KBM-7 (cell line): ENCODE results near the gene ECI2.
"Not testable (repeated sequence)": the region's sequence is repeated elsewhere in the genome, so short reads cannot be mapped to it uniquely, and the experiment has no call there.

Source experiments
- DNase-seq: peaks from one replicate; pipeline ENCODE4 v3.0.0-alpha.2; 2015
- in situ Hi-C: fragments of 300-500 bp; cut with MboI; formaldehyde crosslinking; loops from 2 replicates; pipeline ENCODE4 v1.14.3; 2020; ENCODE audit warnings: low sequenced_read_pairs, low pct_unique_long_range_greater_than_20kb, mixed read lengths

Gene ECI2

GRCh38 chr6:4153514-4153985 is 18.2 kb upstream of the ECI2 start:
- DNase-seq: no peak
- in situ Hi-C loops: no loop called here

DNA sequence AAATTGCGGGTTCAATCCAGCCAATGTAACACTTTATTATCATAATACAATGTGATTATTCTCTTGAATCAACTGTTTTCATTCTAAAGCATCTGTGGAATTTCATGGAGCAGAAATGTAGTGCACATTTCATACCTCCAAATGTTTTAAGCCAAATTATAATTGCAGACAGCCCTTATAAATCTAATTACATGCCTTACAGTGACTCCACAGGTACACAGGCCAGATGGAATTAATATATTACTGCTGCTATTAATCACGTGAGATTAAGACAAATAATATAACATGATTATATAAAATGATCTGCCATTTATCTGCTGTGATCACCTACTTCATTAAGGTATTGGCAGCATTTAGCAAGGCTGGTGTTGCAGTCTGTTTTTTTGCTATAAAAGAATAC is 9.7 kb upstream of the ECI2 start:
- DNase-seq: no peak
- in situ Hi-C loops: no loop called here

DNA sequence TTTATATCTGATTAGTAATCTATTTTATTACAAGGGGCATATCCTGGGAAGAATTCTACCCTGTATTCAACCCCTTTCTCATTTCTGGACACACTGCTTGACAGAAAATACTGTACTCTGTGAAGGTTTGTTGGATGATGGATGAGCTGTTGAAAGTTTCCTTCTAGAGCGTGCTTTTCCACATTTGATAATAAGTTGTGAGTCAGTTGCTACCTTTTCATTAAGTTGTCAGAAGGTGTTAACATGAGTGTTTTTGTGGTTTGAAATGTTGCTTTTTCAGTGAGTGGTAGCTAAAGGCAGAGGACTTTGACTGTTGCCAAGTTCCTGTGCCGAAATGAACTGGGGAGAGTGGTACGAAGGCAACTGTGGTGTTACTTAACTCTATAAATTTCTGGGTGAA is 3.9 kb upstream of the ECI2 start:
- in situ Hi-C loops: no loop called here
- DNase-seq: no peak

DNA sequence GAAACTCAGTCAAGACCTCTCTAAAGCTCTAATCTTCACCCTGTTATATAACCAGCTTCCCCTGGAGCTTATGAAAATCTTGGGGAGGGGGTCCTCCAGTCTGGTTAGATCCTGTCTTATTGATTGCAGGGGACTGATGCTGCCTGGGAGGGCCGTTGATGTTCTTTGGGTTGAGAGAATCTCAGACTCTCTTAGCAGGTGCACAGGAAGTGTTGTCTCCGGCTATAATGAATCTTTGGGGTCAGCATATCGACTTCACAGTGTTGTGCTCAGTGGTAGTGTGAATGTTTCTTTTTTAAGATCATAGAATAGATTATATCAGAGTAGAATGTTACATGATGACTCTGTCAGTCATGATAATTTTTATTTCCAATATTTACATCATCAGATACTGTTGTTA is 2.8 kb upstream of the ECI2 start:
- DNase-seq: no peak
- in situ Hi-C loops: no loop called here

DNA sequence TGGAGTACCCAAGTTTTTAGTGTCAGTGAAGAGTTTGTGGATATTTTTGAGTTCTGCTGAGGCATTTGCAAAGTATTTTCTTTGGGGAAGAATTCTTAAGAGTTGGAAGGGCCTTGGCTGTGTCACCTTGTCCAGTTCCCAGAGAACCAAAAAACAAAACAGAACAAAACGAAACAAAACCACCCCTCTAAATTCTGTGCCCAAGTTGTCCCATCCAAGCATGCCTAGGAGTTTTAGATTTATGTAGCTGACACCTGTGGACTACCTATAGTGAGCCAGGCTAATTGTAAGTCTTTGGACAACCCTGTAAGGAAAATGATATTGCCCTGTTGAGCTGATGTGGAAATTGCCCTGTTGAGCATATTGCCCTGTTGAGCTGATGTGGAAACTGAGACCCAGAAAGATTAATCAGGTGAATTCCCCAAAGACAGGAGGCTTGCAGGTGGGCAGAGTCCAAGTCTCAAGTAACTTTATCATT is 1.0 kb upstream of the ECI2 start:
- in situ Hi-C loops: no loop called here
- no peak for DNase-seq

GRCh38 chr6:4135665-4136353 is 434 bp upstream of the ECI2 start:
- in situ Hi-C loops: no loop called here
- DNase-seq: peak; percentile 79

- peak; percentile 41 for DNase-seq
- in situ Hi-C loops: no loop called here
Measured at GRCh38 chr6:4133941-4134838, 1.2 kb downstream of the ECI2 start.

DNA sequence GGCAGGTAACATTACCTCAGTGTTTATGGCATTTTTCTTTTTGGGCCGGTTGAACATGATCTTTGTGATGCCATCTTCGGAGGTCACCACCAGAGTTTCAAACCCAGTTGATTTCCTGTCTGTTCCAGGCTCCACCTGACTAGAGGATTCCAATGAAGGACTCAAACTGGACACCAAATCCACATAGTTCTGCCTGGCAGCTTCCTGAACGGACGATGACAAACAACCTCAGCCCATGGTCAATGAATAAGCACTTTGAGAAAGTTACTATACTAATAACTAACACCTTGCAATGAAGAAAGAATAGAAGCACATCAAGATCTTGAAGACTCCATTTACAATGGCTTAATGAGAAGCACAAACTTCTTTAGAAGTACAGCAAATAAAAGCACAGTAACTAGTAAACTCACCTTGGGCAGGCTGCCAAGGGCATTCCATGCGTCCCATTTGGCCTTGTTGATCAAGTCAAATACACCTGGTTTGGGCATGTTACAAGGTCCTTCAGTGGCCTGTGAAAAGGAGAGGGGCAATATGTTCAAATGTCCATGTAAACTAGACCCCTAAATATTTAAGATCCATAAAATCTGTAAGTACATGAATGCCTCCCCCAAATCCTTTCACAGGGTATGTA is 4.9 kb downstream of the ECI2 start:
- in situ Hi-C loops: no loop called here
- DNase-seq: no peak

DNA sequence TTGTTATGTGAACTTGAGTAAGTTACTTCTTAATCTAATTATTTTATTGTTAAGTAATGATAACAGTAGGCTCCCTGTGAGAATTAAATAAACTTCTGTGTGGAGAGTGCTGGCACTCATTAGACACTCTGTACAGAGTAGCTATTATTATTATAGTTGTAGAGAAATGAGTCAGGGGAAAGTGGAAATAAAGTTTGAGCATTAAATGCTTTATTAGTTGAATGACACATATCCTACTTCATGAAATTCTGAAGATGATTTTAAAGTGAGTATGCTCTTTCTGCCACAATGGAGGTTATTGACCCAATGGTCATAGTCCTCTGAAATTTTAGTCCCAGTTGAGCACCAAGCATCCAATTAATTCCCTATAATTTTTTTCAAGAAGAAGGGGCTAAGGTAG is 5.9 kb downstream of the ECI2 start:
- in situ Hi-C loops: no loop called here

GRCh38 chr6:4128748-4129147 is 6.6 kb downstream of the ECI2 start:
- DNase-seq: no peak
- in situ Hi-C loops: no loop called here

More for the DNA sequence above, 5.9 kb downstream of the ECI2 start:
- no peak for DNase-seq

GRCh38 chr6:4128072-4128471 is 7.3 kb downstream of the ECI2 start:
- in situ Hi-C loops: no loop called here
- DNase-seq: no peak

- in situ Hi-C loops: no loop called here
- DNase-seq: no peak
Measured at GRCh38 chr6:4125933-4126864, 9.2 kb downstream of the ECI2 start.

GRCh38 chr6:4125500-4125899 is 9.9 kb downstream of the ECI2 start:
- in situ Hi-C loops: no loop called here
- no peak for DNase-seq

DNA sequence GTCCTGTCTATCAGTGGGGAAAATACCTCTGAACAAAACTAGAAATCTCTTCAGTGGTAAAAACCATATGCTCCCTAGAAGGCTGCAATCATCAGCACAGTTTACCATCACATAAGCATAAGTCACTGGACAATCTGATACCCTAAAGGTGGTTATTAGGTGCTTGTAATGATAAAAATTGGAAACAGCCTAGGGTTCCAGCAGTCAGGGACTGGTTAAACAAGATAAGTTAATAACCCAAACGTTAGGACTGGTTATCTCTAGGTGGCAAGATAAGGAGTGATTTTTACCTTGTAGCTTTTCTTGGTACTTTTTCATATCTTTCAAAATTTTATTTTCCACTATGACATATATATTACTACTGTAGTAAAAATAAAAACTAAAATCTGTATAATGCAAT is 11.0 kb downstream of the ECI2 start:
- in situ Hi-C loops: no loop called here

DNA sequence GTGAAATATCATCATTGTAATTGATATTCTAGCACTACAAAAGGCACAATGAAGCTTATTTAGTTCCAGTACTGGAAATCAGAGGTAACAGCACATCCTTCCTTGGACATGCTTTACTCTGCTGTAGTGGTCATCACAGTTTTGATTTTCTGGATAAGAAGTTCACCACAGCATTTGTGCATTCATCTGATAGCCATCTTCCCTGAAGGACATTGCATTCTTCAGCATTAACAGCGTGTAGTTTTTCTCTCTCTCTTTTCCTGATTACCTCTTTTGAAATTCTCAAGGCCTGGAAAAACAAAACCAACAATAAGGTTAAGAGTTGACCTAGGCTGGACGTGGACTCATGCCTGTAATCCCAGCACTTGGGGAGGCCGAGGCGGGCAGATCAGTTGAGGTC is 19.6 kb downstream of the ECI2 start:
- in situ Hi-C loops: no loop called here
- DNase-seq: no peak

More for the DNA sequence above, 11.0 kb downstream of the ECI2 start:
- DNase-seq: no peak

- DNase-seq: no peak
- in situ Hi-C loops: no loop called here
Measured at GRCh38 chr6:4114123-4114522, 21.3 kb downstream of the ECI2 start.

DNA sequence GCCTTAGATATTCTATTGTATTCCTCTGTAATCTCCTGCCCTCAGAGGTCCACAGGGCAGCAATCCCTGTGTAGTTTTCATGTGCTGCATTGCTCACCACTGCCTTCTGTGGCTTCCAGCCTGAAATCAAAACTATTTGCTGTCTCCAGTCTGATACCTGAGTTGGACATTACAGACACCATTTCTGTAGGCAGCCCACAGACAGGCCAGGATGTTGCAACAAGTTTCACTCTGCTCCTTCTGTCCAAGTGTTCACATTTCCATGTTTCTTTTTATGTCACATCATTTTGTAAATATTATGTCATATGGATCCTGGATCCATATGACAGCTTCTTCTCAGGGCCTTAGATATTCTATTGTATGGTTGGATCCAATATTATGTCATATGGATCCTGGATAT is 21.7 kb downstream of the ECI2 start:
- no peak for DNase-seq
- in situ Hi-C loops: no loop called here

GRCh38 chr6:4112366-4112765 is 23.0 kb downstream of the ECI2 start:
- DNase-seq: no peak

GRCh38 chr6:4109363-4109815 is 26.0 kb downstream of the ECI2 start:
- in situ Hi-C loops, DNase-seq: not testable (repeated sequence)

More at GRCh38 chr6:4112366-4112765, 23.0 kb downstream of the ECI2 start:
- in situ Hi-C loops: no loop called here
